AG04450 (cell line): ENCODE measurements around the gene FEV. TPM values are rescaled to one million over a fixed set of nuclear protein-coding genes. Genes with fewer than 3 reads are reported as not detected.

Experiments
- CTCF ChIA-PET: fragments of 300-600, 350-600 bp; formaldehyde crosslinking; extraction: SDS; loops from one replicate; lab custom pipeline; 2022; ENCODE audit warnings: antibody characterized with exemption, inconsistent platforms; lab: Charles Lee
- POLR2A ChIA-PET: fragments of 350-600 bp; formaldehyde crosslinking; extraction: SDS; loops from one replicate; lab custom pipeline; 2021; ENCODE audit warnings: antibody characterized with exemption, inconsistent platforms; lab: Yijun Ruan, JAX
- DNase-seq: peaks from one replicate; pipeline ENCODE4 v3.0.0-alpha.2; 2011; ENCODE audit warnings: low read depth, low spot score
- H3K27ac ChIP-seq: one replicate; pipeline ENCODE4 v1.5.1; 2012; ENCODE audit warnings: low read depth, low read length, control low read depth
- H3K27me3 ChIP-seq: one replicate; pipeline ENCODE4 v1.6.0; 2012; ENCODE audit warnings: low read length; ENCODE audit not compliant: control insufficient read depth, insufficient read depth
- H3K4me3 ChIP-seq: 2 replicates; pipeline ENCODE4 v1.5.1; 2011; ENCODE audit warnings: mild to moderate bottlenecking, low read depth, low read length, control low read depth
- H3K9me3 ChIP-seq: 2 replicates; pipeline ENCODE4 v1.5.1; 2012; ENCODE audit warnings: low read length; ENCODE audit not compliant: control insufficient read depth, insufficient read depth
- CTCF ChIP-seq: IDR thresholded peaks from 2 replicates; pipeline ENCODE4 v1.5.1; 2011; ENCODE audit warnings: low read depth, low read length, control low read depth, inconsistent platforms
- polyA plus RNA-seq: library from polyadenylated mRNA; depleted of rRNA; stranded (reverse); fragments of >200 nt; gene quantifications from 2 replicates; pipeline ENCODE4 v1.2.3, GENCODE V29; 2011

Gene FEV
- polyA plus RNA-seq, 1 experiment = not detected

- TF ChIP-seq CTCF = no peak
- H3K27ac ChIP-seq = no peak overlapping the region
- POLR2A ChIA-PET = no interaction called here
- no peaks in the 10 kb centered on the region; the same call in 1 of the 2 replicates for H3K9me3 ChIP-seq
- peaks cover 80% of the 10 kb centered on the region for H3K27me3 ChIP-seq
- CTCF ChIA-PET = interaction anchor here (1.1 to 2.4 kb wide), 7 partner anchors 15 to 158 kb away, joined by 3 to 13 read pairs (median 6); partner anchors contain the start of gene CFAP65
- no peak for DNase-seq
- no peak overlapping the region for H3K4me3 ChIP-seq
These were observed 12.0 kb upstream of the FEV start for GRCh38 chr2:218996937-218997336.

- CTCF ChIA-PET = interaction anchor here (0.5 to 2.4 kb wide), 18 partner anchors 8 to 282 kb away, joined by 3 to 13 read pairs (median 5); partner anchors contain the start of gene CFAP65
These were observed 11.2 kb upstream of the FEV start for GRCh38 chr2:218995972-218996711.

GRCh38 chr2:218995561-218995960 is 10.6 kb upstream of the FEV start:
- ChIA-PET CTCF (interaction anchor here (0.5 to 2.4 kb wide), 32 partner anchors 8 to 357 kb away, joined by 3 to 17 read pairs (median 4); partner anchors contain the start of gene CFAP65), POLR2A (interaction anchor here (0.5 kb wide), 1 partner anchor 257 kb away, joined by 3 read pairs; the partner anchor contains the start of gene TUBA4B)
- peaks cover 82% of the 10 kb centered on the region for H3K27me3 ChIP-seq

More at GRCh38 chr2:218995972-218996711, 11.2 kb upstream of the FEV start:
- peak; percentile 89 for TF ChIP-seq CTCF
- no peak overlapping the region for H3K27ac ChIP-seq
- H3K27me3 ChIP-seq = peaks cover 82% of the 10 kb centered on the region
- H3K4me3 ChIP-seq = peak overlapping the region; percentile 52
- H3K9me3 ChIP-seq = no peaks in the 10 kb centered on the region; the same call in 1 of the 2 replicates
- DNase-seq = peak; percentile 27
- POLR2A ChIA-PET = no interaction called here

GRCh38 chr2:218993345-218994315 is 8.6 kb upstream of the FEV start, which contains the start of gene CRYBA2:
Gene CRYBA2 (minus strand): TSS chr2:218993422. CDS start chr2:218993176, 246 bp downstream.
- CTCF ChIA-PET = interaction anchor here (0.6 to 1.9 kb wide), 6 partner anchors 12 to 218 kb away, joined by 3 to 17 read pairs (median 4); no protein-coding TSS in a partner anchor
- H3K27ac ChIP-seq = no peak within 1 kb of the TSS
- peak within 1 kb of the TSS; percentile 34 for H3K4me3 ChIP-seq
- POLR2A ChIA-PET = no interaction called here
- DNase-seq = no peak
- peak; percentile 11; the same call in 1 of the 2 replicates for TF ChIP-seq CTCF
- peaks cover 83% of the 10 kb centered on the region for H3K27me3 ChIP-seq
- no peaks in the 10 kb centered on the region; the same call in 1 of the 2 replicates for H3K9me3 ChIP-seq

More at GRCh38 chr2:218995561-218995960, 10.6 kb upstream of the FEV start:
- no peak for TF ChIP-seq CTCF
- no peaks in the 10 kb centered on the region; the same call in 1 of the 2 replicates for H3K9me3 ChIP-seq
- DNase-seq = no peak
- no peak overlapping the region for H3K27ac ChIP-seq
- H3K4me3 ChIP-seq = no peak overlapping the region
